Measurements from ENCODE around the gene CCDC33. TPM values are rescaled to one million over a fixed set of nuclear protein-coding genes. Genes with fewer than 3 reads are reported as not detected.

Gene CCDC33
- total and polyA plus RNA-seq, 2 experiments from 2014 or later = 2.6 to 2.8 TPM

DNA sequence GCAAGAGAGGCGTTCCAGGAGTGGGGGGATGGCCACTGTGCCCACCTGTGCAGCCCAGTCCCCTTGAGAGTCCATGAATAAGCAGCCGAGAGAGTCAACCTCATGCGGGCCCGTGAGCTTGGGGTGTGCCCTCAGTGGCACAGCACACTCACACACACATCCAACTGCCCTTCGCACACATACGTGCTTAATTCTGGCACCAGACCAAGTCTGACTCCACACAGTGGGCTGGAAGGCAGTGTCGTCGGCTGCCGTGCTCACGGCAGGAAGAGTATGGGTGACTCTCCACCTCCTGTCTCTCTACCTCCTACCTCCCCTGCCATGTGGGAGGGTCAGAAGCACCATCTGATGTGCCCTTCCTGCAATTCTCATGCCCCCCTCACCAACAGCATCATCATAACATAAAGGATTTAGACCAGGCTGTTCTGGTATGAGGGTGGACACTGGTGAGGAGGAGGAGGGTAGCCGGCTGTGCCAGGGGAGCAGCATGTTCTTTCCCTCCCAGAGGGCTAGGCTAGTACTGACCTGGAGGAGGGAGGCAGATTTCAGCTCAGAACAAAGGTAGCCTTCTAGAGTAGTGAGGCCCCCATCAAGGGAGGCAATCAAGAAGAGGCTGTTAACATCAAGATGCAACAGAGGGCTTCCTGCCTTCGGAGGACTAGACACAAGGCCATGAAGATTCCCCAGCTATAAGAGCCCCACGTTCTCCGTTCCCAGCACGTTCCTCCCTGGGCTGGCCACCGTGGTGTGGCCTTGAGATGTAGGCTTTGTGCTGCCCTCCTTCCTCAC, 28.3 kb upstream of the CCDC33 start (continued):
- TF ChIP-seq ZNF462 (CRISPR knock-in tag; IDR thresholded peaks at IDR 0.05) (no peak), EZH2 (IDR thresholded peaks at IDR 0.05; ENCODE audit: low read depth, unreplicated experiment) (no peak), STAT1 (IDR thresholded peaks at IDR 0.05; ENCODE audit: unreplicated experiment) (no peak), REST (IDR thresholded peaks at IDR 0.05; ENCODE audit: unreplicated experiment) (no peak), JUNB (IDR thresholded peaks at IDR 0.05; ENCODE audit: unreplicated experiment) (no peak), POLR2AphosphoS5 (IDR thresholded peaks at IDR 0.05; ENCODE audit: low read depth) (no peak), EZH2phosphoT487 (IDR thresholded peaks at IDR 0.05; ENCODE audit: unreplicated experiment) (no peak), ZNF331 (CRISPR knock-in tag; IDR thresholded peaks at IDR 0.05; ENCODE audit: low read depth) (no peak), ZNF114 (CRISPR knock-in tag; IDR thresholded peaks at IDR 0.05) (no peak)
- TF ChIP-seq, protein P1, sequence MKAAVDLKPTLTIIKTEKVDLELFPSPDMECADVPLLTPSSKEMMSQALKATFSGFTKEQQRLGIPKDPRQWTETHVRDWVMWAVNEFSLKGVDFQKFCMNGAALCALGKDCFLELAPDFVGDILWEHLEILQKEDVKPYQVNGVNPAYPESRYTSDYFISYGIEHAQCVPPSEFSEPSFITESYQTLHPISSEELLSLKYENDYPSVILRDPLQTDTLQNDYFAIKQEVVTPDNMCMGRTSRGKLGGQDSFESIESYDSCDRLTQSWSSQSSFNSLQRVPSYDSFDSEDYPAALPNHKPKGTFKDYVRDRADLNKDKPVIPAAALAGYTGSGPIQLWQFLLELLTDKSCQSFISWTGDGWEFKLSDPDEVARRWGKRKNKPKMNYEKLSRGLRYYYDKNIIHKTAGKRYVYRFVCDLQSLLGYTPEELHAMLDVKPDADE (IDR thresholded peaks at IDR 0.05) = no peak

Measured in GM23338 (cell line).